Stimulated activated CD8-positive, alpha-beta memory T cell treated with anti-CD3 and anti-CD28 coated beads, Interleukin-12 subunit alpha, Interleukin-12 subunit beta, amount 100 ng/mL, for 4 hours (primary cell): Measurements from ENCODE around the gene MRPL37.
"Not testable (repeated sequence)": the region's sequence is repeated elsewhere in the genome, so short reads cannot be mapped to it uniquely, and the experiment has no call there.

Experiments
- DNase-seq: peaks from one replicate; pipeline ENCODE4 v3.0.0-alpha.2; 2020; ENCODE audit warnings: low read depth

The MRPL37 gene

DNA sequence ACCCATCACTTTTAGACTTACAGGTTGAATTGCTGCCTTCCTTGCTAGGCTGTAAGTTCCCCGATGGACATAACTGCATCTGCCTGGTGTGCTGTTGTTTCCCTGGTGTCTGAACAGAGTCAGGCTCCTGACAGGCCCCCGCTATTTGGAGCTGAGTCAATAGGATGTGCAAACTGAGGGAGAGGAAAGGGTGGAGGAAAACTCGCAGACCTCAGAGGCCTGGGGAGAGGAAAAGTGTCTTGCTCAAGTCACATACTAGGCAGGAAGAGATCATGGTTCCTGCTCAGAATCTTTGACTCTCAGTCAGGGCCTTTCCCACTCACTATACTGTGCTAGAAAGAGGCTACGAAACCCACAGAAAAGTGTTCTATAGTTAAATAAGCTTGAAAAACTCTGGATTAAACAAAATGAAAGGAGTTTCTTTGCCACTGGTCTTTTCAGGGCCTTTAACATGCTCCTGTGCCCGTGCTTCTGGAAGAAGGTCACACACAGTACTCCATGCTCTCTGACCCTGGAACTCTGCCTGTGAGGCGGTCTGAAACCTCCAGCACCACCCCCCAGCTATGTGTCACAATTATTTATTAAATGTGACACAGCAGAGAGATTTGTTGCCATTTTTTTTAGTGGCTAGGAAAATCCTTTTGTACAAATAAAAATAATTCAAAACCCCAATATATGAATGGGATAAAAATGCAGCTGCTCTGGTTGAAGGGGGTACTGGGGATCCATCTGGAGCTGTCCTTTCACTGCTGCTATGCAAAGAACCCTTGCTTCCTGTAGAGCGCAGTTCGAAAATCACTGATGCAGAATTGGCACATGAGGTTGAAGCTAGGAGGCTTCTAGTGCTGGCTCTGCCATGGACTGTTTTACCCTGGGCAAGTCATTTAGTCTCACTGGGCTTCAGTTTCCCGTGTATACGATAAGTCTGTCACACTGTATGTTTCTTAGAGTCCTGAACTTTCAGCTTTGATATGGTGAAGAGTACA lies 27.1 kb upstream of the MRPL37 start:
- no peak for DNase-seq

DNA sequence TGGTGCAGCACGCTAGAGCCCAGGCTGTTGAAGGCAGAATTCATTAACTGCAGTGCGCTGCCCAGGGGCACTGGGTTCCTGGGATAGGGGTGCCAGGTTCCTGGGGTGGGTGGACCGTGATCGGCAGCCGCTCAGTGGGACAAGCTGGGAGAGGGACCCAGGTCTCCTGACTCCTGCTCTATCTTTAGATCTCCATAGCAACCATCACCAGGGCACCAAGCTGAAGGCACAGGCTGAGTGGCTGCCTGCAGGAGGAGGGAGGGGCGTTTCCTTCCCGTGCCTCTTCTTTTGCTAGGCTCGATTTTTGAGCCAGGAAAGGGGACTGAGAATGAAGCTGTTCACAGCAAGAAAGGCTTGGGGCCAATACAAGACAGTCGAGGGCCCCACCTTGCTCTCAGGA lies 26.3 kb upstream of the MRPL37 start:
- no peak for DNase-seq

DNA sequence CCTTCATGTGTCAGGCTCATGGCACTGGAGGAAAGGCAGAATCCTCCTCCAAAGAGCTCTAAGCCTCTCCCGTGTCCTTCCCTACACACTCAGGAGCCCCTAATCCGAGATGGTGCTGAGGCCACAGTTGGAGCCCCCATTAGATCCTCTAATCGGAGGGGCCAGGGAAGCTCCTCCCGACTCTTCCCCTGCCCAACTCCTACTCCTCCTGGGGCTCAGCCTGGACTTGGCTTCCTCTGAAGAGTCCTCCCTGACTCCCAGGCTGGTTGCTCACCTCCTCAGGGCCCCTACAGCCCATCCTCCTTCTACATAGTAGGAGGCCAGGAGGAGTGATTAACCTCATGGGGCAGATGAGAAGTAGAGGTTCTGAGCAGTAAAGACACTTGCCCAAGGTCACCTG lies 25.9 kb upstream of the MRPL37 start:
- no peak for DNase-seq

DNA sequence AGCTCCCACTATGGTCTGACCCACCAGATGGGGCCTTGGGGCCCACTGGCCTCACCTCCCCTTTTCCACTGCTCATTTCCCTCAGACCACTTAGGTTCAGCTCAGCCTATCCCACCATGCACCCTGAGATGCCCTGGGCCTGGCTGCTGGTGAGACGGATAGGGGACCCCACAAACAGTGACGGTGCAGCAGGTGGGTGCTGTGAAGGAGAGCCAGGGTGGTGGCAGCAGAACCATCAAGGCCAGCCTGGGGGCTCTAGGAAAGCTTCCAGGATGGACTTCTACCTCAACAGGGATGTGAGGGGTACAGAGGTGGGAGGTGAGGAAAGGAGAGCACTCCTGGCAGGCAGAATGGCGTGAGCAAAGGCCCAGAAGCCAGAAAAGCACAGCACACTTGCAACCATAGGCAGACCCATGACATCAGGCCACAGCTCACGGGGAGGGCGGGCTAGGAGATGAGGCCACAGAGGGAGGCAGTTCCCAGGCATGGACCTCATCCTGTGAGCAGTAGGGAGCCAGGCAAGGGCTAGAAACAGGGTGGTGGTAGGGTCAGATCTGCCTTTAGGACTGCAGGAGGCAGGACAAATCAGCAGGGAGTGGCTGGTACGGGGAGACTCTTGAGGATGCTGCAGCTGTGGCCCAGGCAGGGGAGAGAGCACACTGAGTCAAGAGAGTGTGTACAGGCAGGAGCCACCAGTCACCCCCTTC lies 23.2 kb upstream of the MRPL37 start:
- no peak for DNase-seq

DNA sequence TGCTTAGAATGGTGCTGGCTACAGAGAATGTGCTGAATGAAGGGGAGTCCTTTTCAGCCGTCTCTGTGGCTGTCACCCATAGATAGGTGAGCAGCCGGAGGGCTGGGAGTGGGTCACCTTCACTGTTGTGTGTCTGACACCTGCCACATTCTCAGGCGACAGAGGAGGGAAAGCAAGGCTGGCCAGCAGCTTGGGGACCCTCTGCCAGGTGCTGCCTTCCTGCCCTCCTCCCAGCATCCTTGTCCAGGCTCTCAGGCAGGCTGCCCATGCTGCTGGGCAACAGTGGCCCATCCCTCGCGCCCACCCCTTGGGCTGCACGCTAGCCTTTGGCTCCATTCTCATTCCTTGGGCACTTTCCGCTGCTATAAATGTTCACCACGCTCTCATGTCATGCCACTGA lies 22.2 kb upstream of the MRPL37 start:
- no peak for DNase-seq

DNA sequence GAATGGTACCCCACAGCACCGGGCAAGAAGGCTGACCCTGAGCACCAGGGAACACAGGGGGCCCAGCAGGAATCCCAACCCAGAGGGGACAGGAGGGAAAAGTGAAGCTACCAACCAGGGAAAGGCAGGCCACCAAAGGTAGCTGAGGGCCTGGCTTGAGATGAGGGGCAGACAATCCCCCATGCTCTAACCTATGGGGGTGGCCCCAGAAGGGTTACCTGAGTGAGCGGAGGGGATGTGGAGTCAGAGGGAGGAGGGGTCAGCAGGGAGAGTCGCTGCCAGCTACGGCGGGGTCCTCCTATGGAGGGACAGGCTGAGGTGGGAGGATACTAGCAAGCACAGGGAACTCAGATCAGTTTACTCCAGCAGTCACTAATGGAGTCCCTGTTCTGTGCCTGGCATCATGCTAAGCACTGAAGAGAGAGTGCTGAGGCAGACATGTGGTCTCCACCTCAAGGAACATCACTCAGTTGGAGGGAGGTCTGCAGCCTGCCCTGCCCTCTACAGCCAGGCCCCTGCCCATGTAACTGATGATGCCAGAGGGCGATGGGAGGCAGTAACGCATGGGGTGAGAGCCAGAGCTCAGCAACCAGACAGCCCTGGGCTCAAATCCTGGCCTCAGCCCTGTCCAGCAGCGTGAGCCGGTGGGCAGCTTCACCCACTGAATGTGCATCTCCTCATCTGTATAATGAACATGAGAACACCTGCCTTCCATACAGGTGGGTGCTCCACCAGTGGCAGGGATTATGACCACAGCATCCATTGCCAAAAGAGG lies 21.5 kb upstream of the MRPL37 start:
- no peak for DNase-seq

DNA sequence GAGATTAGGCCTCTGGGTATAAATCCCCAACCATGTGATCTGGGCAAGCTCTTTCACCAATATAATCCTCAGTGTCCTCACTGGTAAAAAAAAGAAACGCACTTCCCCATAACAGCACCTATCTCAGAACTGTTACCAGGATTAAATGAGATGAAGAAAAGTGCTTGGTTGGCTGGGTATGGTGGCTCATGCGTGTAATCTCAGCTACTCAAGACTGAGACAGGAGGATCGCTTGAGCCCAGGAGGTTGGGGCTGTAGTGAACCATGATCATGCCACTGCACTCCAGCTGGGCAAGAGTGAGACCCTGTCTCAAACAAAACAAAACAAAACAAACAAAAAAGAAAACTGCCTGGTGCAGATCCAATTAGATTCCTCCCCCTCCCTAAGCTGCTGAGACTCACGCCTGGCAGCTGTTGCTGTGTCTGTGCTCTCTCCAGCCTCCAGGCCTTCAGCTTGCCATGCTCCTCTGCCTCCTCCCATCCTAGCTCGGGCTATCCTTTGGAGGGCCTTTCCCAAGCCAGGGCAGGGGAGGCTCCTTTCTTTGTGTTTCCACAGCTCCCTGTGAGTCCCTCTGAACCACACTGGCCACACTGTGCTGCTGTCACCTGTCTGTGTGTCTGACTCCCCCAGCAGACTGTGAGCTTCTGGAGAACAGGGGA lies 19.1 kb upstream of the MRPL37 start:
- no peak for DNase-seq

DNA sequence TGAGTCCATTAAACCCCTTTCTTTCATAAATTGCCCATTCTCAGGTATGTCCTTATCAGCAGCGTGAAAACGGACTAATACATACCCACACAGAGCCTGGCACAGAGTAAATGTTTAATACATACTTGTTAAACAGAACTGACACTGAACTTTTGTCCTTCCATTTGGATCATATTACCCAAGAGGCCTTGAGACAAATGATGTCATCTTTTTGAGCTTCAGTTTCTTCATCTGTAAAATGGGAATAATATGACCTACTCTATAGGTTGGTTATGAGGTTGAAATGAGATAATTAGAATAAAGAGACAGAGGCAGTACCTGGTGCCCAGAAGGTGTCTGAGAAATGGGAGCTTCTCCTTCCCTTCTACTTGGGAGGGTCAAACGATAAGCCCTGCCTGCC lies 13.9 kb upstream of the MRPL37 start:
- DNase-seq, result no peak

DNA sequence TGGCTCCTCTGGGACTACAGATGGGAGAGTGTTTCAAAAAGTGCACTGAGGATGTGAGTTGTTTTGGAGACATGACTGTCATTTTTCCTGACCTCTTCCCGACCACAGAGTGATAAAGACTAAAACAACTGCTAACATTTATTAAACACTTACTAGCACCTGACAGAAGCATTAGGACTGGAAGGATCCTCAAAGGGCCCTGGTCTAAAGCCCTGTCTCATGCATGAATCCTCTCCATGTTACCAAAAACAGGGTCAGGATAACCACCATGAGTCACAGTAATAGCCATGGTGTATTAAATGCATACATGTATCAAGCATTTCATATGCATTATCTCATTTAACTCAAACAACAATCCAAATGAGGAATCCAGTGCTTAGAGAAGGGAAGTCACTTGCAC lies 11.7 kb upstream of the MRPL37 start:
- no peak for DNase-seq

DNA sequence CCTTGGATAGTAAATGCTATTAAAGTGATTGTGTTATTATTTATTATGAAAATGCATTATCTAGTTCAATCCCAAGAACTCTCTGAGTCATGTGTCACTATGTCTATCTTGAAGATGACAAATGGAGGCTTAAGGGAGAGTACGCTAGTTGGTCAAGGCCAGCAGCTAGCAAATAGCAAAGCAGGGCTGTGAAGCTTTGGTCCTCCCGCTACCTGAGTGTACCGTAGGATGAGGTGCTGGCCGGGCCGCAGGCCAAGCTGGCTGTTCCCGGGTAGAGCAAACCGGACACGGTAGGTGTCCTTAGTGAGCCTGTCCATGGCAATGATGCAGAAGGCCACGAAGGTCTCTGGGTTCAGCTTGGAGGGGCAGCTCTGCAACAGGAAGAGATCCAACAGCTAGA lies 9.4 kb upstream of the MRPL37 start:
- no peak for DNase-seq

DNA sequence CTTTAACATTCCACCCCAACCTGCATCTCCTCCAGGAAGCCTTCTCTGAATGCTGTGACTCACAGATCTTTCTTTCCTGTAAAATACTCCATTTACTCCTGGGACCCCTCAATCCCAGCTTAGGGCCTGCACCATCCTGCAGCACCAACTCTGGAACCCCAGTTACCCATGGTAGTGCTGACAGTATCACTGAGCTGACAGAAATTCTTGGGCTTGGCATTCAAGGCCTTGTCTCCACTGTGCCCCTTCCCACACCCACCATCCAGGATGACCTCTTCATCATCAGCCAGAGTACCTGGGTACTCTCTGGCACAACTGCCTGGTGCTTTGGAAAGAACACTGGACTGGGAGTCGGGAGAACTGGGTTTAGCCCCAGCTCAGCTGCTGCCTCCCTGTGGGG lies 8.4 kb upstream of the MRPL37 start:
- DNase-seq, result no peak

DNA sequence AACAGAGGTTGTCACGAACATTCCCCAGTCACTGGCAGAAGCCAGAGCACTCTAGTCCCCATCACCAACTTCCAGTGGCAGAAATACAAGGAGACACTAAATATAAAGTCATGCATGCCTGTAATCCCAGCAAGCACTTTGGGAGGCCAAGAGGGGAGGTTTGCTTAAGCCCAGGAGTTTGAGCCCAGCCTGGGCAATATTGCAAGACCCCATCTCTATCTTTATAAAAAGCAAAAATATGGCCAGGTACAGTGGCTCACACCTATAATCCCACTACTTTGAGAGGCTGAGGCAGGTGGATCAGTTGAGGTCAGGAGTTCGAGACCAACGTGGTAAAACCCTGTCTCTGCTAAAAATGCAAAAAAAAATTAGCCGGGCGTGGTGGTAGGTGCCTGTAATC lies 6.5 kb upstream of the MRPL37 start:
- no peak for DNase-seq

DNA sequence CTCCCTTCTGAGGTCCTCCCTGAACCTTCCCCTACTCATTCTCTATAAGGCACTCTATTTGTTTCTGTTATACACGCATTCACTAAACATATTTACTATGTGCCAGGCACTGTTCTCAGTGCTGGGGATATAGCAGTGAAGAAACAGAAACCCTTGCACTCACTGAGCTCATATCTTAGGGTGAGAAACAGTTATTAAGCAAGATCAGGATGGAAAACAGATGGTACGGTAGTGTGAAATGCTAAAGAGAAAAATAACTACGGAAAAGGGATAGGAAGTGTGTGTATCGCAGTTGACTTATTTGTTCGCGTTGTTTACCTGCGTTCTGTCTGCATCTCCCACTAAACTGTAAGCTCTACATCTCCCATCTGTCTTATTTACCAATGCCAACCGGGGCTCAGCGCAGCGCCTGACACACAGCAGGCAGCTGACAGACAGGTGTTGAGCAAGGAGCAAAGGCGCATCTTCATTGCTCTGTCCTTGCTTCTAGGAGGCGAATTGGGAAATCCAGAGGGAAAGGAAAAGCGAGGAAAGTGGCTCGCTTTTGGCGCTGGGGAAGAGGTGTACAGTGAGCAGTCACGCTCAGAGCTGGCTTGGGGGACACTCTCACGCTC lies 709 bp upstream of the MRPL37 start:
- DNase-seq, result no peak

DNA sequence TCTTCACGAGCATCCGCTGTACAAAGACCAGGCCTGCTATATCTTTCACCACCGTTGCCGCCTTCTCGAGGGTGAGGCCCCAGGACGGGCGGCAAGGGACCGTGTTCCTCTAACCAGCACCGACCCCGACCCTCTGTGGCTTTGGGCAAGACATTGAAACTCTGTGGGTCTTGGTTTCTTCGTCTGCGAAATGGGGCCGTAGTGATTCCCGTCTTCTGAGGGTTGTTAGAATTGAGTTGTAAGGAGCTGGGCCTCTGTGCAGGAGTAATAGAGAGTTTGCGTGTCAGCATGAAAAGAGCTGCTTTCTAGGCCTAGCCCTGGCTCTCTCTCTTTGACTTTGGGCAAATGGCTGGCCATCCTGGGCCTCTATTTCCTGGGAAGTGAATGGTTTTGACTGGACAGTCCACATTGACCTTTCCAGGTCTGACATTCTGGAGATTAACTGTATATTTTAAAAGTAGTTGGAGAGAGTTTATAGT lies 591 bp downstream of the MRPL37 start:
- no peak for DNase-seq

DNA sequence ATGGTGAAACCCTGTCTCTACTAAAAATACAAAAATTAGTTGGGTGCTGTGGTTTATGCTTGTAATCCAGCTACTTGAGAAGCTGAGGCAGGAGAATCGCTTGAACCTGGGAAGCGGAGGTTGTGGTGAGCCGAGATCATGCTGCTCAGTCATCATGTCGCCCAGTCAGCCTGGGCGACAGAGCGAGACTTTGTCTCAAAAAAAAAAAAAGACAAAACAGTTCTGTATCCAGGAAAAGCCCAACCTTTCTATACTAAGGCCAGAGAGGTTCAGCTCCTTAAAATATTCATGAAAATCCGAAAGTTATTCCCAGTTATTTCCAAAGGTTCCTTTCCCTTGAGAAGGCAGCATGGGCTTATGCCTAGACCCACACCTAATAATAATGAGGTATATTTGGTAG lies 4.2 kb downstream of the MRPL37 start:
- no peak for DNase-seq

DNA sequence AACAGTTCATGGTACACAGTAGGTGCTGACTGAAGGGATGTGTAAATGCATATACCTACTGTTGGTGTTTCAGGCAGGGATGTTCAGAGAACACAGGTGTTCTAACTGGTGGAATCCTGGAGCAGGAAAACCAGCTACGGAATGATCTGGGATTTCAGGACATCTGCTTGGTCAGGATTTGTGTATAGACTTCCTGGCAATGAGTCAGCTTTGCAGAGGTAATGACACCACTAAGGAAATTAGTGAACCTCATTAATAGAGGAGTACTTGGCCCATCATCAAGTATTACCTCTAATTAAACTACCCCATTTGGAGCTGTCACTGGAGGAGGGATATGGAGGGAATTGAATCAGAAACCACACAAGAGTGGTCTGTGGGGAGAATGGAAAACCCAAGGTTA lies 7.3 kb downstream of the MRPL37 start:
- DNase-seq, result no peak

DNA sequence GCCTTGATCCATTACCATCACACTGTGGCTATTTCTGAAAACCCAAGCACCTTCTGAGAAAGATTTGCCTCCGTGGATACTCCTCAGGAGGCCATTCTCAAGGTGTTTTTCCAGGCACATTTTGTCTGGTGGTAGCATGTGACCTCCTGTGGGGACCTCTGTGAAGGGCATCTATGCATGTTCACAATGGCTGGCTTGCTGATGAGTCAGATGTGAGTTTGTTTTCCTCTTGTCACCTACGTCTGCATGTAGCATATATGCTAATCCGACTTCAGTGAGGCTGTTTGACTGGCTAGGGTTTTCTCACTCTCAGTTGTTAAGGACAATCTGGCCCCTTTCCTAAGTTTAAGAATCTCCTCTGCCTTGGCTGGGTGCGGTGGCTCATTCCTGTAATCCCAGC lies 7.9 kb downstream of the MRPL37 start:
- not testable (repeated sequence) for DNase-seq

DNA sequence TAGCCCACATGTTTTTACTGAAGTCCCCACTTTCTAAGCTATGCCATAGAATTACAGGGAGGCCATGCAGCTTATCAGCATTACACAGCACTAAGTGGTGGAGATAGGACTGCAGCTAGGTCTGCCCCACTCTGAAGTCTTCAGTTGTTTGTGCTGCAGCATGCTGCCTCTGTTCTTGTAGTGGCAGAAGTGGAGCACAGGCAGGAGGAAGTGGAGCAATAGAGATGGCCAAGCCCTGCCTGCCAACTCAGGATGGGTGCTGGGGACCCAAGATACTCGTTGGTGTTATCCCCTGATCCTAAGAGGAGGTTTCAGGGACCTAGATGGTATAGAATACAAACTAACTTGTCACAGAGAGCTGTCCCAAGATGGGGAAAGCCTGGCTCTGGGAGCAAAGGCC lies 12.9 kb downstream of the MRPL37 start:
- DNase-seq, result no peak

DNA sequence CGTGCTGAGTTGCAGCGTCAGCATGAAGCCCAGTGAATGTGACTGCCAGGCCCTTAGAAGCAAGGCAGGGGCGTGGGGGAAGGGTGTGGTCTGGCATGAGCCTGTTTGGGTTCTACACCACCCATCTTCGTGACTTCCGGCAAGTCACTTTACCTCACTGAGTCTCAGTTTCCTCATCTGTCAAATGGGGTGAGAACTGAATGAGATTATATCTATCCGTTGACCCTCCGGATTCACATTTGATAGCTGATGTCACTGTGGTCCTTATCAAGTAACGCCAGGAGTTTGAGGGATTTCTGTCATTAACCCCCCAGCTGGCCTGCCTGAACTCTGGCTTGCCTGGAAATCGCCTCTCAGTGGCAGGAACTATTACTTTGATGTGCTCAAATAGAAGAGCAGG lies 15.6 kb downstream of the MRPL37 start:
- DNase-seq, result no peak

DNA sequence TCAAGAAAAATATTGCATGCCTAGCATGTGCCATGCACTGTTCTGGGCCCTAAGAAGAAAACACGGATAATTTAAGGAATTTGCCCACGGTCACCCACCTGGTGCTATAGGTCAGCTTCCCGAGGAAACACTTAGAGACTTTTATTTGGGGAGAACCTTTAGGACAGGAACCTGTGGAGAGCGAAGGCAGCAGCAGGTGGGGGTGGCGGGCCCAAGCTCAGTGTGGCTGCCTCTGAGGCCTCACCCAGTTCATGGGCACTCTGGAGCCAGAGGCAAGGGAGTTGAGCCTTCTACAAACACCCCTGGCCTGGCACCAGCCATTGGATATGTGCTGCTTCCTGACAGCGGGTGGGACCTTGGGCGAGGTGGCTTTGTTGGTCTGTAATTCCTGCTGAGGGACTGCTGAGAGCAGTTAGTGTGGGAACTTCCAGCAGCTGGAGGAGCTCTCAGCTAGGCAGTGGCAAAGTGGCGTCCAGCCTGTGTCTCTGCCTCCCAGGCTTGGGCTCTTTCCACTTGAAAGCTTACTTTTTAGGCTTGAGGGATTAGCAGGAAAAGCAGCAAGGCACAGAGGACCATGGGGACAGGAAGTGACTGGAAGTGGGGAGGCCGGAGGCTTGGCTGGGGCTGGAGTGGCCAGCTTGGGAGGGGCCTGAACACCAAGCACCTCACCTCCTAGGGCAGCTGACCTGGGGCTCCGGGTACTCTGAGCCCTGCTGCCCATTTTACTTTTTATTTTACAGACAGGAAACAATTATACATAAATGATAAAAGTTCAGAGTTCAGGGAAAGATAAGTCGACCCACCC lies 19.1 kb downstream of the MRPL37 start:
- DNase-seq, result no peak

DNA sequence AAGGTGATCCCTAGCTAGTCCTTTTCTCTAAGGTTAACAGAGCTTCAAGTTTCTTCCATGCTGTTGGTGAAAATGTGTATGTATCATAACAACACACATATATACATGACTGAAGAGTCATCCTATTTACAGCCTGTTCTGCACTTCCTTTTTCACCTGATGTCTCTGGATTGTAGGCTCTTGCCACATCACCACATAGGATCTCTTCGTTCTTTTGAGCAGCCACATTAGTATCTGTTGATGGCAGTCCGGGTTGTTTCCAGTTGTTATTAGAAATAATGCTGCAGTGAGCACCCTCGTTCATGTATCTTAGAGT lies 19.7 kb downstream of the MRPL37 start:
- DNase-seq, result no peak
